ENCODE results near the gene GNL2.

GNL2 gene

DNA sequence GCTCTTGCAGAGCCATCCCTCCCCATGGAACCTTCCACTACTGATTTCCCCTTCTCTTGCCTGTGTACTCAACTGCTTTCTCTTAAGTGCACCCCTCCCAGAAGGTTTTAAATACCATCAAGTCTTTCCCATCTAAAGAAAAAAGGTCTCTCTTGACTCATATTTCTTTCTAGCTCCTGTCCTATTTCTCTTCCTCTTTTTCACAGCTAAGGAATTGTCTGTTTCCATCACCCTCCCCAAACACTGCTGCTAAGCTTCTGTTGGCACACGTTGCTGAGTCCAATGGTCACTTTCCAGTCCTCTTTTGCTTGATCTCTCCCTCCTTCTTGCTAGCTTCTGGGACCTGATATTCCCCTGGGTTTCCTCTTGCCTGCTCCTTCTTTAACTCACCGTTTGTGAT is 13.3 kb upstream of the GNL2 start:
- no peak for DNase-seq (ENCODE audit: extremely low read depth, low read depth)
- TF ChIP-seq, protein P1, sequence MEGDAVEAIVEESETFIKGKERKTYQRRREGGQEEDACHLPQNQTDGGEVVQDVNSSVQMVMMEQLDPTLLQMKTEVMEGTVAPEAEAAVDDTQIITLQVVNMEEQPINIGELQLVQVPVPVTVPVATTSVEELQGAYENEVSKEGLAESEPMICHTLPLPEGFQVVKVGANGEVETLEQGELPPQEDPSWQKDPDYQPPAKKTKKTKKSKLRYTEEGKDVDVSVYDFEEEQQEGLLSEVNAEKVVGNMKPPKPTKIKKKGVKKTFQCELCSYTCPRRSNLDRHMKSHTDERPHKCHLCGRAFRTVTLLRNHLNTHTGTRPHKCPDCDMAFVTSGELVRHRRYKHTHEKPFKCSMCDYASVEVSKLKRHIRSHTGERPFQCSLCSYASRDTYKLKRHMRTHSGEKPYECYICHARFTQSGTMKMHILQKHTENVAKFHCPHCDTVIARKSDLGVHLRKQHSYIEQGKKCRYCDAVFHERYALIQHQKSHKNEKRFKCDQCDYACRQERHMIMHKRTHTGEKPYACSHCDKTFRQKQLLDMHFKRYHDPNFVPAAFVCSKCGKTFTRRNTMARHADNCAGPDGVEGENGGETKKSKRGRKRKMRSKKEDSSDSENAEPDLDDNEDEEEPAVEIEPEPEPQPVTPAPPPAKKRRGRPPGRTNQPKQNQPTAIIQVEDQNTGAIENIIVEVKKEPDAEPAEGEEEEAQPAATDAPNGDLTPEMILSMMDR (IDR thresholded peaks at IDR 0.05; ENCODE audit: low read depth, low read length), result no peak

DNA sequence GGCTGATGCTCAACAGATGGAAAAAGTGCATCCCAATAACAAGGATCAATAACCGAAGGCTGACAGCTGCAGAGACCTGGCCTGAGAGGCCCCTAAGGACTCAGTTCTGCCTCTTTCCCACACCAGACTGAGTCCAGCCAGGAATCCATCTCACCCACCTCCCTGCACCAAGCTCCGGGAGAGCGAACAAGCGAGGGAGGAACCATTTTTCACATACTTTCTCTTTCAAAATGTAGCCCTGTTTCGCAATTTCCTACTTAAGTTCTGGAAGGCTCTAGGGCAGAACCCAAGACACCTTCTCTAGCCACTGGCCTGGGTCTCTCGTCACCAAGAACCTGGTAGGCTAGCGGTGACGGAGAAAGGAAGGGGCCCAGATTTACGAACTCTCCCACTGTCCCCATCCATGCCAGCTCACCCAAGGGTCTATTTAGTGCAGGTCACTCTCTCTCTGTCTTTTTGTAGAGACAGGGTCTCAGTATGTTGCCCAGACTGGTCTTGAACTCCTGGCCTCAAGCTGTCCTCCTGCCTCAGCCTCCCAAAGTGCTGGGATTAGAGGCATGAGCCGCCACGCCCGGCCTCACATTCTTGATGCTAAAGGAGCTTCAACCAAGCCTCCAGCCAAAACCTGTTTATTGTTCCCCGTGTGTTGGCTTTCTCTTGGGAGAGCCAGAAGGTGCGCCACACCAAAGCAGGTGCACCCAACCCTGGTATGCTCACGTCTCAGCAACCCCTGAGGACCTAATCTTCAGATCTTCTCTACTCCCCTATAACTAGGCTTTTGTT is 10.9 kb upstream of the GNL2 start:
- no peak for DNase-seq (ENCODE audit: extremely low read depth, low read depth)
- TF ChIP-seq, protein P1 (IDR thresholded peaks at IDR 0.05; ENCODE audit: low read depth, low read length), result no peak

DNA sequence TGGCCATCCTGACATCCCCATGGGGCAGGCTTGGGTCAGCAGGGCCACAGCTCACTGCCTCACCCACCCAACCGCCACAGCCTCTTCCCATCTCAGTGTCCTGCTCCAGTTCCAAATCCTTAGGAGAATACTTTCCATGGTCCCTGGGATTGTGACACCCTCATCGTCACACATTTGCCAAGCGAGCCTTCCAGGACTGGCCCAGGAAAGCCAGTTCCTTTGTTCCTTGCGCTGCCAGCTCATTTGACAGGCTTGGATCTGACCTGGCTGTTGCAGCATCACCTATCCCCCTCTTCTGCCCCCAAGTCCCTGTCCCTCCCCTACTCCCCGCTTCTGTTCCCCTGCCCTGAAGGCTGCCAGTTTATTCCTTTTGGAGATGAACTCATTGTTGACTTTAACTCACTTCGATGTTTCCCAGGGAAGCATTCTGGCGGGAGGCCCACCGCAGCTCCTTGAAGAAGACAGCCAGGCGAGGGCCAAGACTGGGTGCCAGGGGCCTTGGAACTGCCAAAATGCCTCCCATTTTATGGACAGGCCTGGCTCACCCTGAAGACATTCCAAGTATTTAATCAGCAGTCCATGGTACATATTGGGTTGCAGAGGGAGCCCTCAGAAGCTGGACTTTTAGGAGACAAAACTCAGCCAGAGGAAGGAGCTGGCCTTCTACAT is 10.2 kb upstream of the GNL2 start:
- no peak for DNase-seq (ENCODE audit: extremely low read depth, low read depth)
- TF ChIP-seq, protein P1 (IDR thresholded peaks at IDR 0.05; ENCODE audit: low read depth, low read length), result no peak

GRCh38 chr1:37605061-37605650 is 9.4 kb upstream of the GNL2 start:
- DNase-seq (ENCODE audit: extremely low read depth, low read depth), result no peak
- TF ChIP-seq, protein P1 (IDR thresholded peaks at IDR 0.05; ENCODE audit: low read depth, low read length), result no peak

GRCh38 chr1:37602750-37603694 is 7.3 kb upstream of the GNL2 start:
- no peak for DNase-seq (ENCODE audit: extremely low read depth, low read depth)
- TF ChIP-seq, protein P1 (IDR thresholded peaks at IDR 0.05; ENCODE audit: low read depth, low read length), result peak; percentile 80

DNA sequence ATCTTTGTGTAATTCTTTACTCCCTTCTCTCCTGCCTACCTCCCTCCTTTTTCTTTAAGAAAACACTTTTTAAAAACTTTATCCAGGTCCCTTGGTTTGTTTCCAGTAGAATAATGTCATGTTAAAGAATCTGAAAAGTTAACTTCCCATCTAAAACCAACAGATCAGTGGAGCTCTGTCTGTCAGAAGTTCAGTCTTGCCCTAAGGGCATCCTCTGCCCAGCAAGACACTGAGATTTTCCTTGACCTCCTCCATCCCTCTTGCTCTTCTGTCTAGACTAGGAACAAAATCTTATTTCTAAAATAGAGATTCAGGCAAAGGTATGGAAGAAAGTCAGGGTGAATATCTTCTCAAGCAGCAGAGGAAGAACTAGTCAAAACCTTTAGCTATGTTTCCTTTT is 5.7 kb upstream of the GNL2 start:
- TF ChIP-seq, protein P1 (IDR thresholded peaks at IDR 0.05; ENCODE audit: low read depth, low read length), result no peak

More for the DNA sequence above, 5.7 kb upstream of the GNL2 start:
- no peak for DNase-seq (ENCODE audit: extremely low read depth, low read depth)

Data from AG09319 (cell line).